Fibroblast of lung (primary cell): ENCODE results near the gene RFESD.

Experiments used
- EZH2 ChIP-seq: IDR thresholded peaks from 2 replicates; pipeline ENCODE4 v1.5.1; 2012; ENCODE audit warnings: low read length, control low read depth, mild to moderate bottlenecking; ENCODE audit errors: missing control alignments
- TF ChIP-seq, protein P1 (sequence below), 2 donors: IDR thresholded peaks in 1 of 2; conservative IDR thresholded peaks in 1 of 2; 1 replicate in 1 of 2; 2 replicates in 1 of 2; pipeline ENCODE4 v1.5.1; 2011 to 2012; ENCODE audit warnings: low read length in 2 of 2, control low read depth in 1 of 2, inconsistent platforms in 1 of 2, low read depth in 1 of 2, mild to moderate bottlenecking in 1 of 2

DNA sequence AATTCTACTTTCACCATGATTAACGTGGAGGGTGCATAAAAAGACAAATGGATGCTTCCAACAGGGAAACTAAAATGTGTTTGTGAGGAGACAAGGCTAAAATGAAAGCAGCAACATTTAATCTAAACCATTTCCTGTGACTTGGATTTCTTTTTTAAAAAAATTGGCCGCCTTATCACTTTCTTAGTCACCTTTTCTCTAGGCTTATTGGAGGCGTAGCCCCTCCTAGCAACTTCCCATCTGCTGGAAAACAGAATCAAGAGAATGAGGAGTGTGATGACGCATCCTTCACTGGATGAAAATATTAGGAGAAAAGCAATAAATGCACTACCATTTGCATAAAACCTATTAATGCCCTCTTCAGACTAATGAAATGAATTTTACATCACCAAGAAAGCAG lies 27.5 kb upstream of the RFESD start:
- TF ChIP-seq, protein P1, sequence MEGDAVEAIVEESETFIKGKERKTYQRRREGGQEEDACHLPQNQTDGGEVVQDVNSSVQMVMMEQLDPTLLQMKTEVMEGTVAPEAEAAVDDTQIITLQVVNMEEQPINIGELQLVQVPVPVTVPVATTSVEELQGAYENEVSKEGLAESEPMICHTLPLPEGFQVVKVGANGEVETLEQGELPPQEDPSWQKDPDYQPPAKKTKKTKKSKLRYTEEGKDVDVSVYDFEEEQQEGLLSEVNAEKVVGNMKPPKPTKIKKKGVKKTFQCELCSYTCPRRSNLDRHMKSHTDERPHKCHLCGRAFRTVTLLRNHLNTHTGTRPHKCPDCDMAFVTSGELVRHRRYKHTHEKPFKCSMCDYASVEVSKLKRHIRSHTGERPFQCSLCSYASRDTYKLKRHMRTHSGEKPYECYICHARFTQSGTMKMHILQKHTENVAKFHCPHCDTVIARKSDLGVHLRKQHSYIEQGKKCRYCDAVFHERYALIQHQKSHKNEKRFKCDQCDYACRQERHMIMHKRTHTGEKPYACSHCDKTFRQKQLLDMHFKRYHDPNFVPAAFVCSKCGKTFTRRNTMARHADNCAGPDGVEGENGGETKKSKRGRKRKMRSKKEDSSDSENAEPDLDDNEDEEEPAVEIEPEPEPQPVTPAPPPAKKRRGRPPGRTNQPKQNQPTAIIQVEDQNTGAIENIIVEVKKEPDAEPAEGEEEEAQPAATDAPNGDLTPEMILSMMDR (conservative IDR thresholded peaks at IDR 0.05 in 1 of 2, IDR thresholded peaks at IDR 0.05 in 1 of 2; ENCODE audit: low read depth in 1 of 2, low read length in 2 of 2): no peak
- TF ChIP-seq EZH2: no peak
